GM18526 (cell line): ENCODE results near the gene TSPAN32.

Experiments used
- POLR2A ChIP-seq: IDR thresholded peaks from 3 replicates; pipeline ENCODE4 v1.6.1; 2011; ENCODE audit not compliant: insufficient read length; ENCODE audit errors: extremely low read depth

The TSPAN32 gene

GRCh38 chr11:2301631-2302305 lies at the start of gene TSPAN32, which contains the start of gene C11orf21:
Gene TSPAN32, plus strand, starts transcription at chr11:2302013. Its CDS starts 137 bp downstream, at chr11:2302150.
Gene C11orf21, minus strand, starts transcription at chr11:2301918. Its CDS starts 110 bp downstream, at chr11:2301808.
- peak; percentile 40 for TF ChIP-seq POLR2A

- TF ChIP-seq POLR2A, result no peak
Observed at GRCh38 chr11:2252018-2252417, 49.8 kb upstream of the TSPAN32 start.

GRCh38 chr11:2256293-2256913 lies 45.4 kb upstream of the TSPAN32 start:
- TF ChIP-seq POLR2A, result no peak

GRCh38 chr11:2256951-2257700 lies 44.7 kb upstream of the TSPAN32 start:
- no peak for TF ChIP-seq POLR2A

GRCh38 chr11:2258501-2259465 lies 43.0 kb upstream of the TSPAN32 start:
- TF ChIP-seq POLR2A, result no peak

GRCh38 chr11:2259466-2259830 lies 42.4 kb upstream of the TSPAN32 start:
- TF ChIP-seq POLR2A, result no peak

GRCh38 chr11:2259897-2260451 lies 41.8 kb upstream of the TSPAN32 start:
- TF ChIP-seq POLR2A, result no peak

- TF ChIP-seq POLR2A, result no peak
Observed at GRCh38 chr11:2260491-2261364, 41.1 kb upstream of the TSPAN32 start.

GRCh38 chr11:2261436-2262230 lies 40.2 kb upstream of the TSPAN32 start:
- no peak for TF ChIP-seq POLR2A

GRCh38 chr11:2262301-2263070 lies 39.3 kb upstream of the TSPAN32 start:
- TF ChIP-seq POLR2A, result no peak

- TF ChIP-seq POLR2A, result no peak
Observed at GRCh38 chr11:2263071-2263565, 38.7 kb upstream of the TSPAN32 start.
